ENCODE data around the gene LRRC75B.
A peak's percentile ranks its signal among the peaks of the same experiment; 100 is the strongest.
"Not testable (repeated sequence)": the region's sequence is repeated elsewhere in the genome, so short reads cannot be mapped to it uniquely, and the experiment has no call there.

Gene LRRC75B

GRCh38 chr22:24592851-24593558, at the start of gene LRRC75B:
Gene LRRC75B (minus strand): TSS chr22:24593073. CDS start chr22:24593039, 34 bp downstream.
- DNase-seq = peak; percentile 49

GRCh38 chr22:24642307-24642706, 49.4 kb upstream of the LRRC75B start:
- DNase-seq = not testable (repeated sequence)

- not testable (repeated sequence) for DNase-seq
These were observed 43.6 kb upstream of the LRRC75B start for GRCh38 chr22:24636513-24636912.

- not testable (repeated sequence) for DNase-seq
These were observed 42.0 kb upstream of the LRRC75B start for GRCh38 chr22:24634776-24635389.

GRCh38 chr22:24633231-24634023, 40.6 kb upstream of the LRRC75B start:
- DNase-seq = not testable (repeated sequence)

GRCh38 chr22:24632642-24633041, 39.8 kb upstream of the LRRC75B start:
- not testable (repeated sequence) for DNase-seq

GRCh38 chr22:24631430-24632122, 38.7 kb upstream of the LRRC75B start:
- not testable (repeated sequence) for DNase-seq

- DNase-seq = not testable (repeated sequence)
These were observed 38.0 kb upstream of the LRRC75B start for GRCh38 chr22:24630812-24631427.

- DNase-seq = not testable (repeated sequence)
These were observed 36.2 kb upstream of the LRRC75B start for GRCh38 chr22:24629069-24629468.

GRCh38 chr22:24627911-24628310, 35.0 kb upstream of the LRRC75B start:
- DNase-seq = not testable (repeated sequence)

- not testable (repeated sequence) for DNase-seq
These were observed 29.7 kb upstream of the LRRC75B start for GRCh38 chr22:24622596-24622995.

GRCh38 chr22:24621244-24621643, 28.4 kb upstream of the LRRC75B start:
- DNase-seq = not testable (repeated sequence)

GRCh38 chr22:24614794-24615193, 21.9 kb upstream of the LRRC75B start:
- not testable (repeated sequence) for DNase-seq

GRCh38 chr22:24609888-24610287, 17.0 kb upstream of the LRRC75B start:
- not testable (repeated sequence) for DNase-seq

- not testable (repeated sequence) for DNase-seq
These were observed 15.5 kb upstream of the LRRC75B start for GRCh38 chr22:24608327-24608726.

GRCh38 chr22:24607429-24607983, 14.6 kb upstream of the LRRC75B start:
- peak; percentile 79 for DNase-seq

GRCh38 chr22:24606340-24606739, 13.5 kb upstream of the LRRC75B start:
- DNase-seq = not testable (repeated sequence)

GRCh38 chr22:24603770-24604629, 11.1 kb upstream of the LRRC75B start:
- not testable (repeated sequence) for DNase-seq

GRCh38 chr22:24602847-24603769, 10.2 kb upstream of the LRRC75B start, which contains the start of gene GGT1:
Gene GGT1 (plus strand): TSS chr22:24603193. CDS start chr22:24611082, 7,889 bp downstream.
- DNase-seq = not testable (repeated sequence)

Measured in CD4-positive, alpha-beta T cell treated with Interleukin-15 for 1 hour (primary cell).